A549 (cell line): ENCODE results near the gene SLC48A1. TPM values are rescaled to one million over a fixed set of nuclear protein-coding genes. Genes with fewer than 3 reads are reported as not detected.

ENCODE experiments used
- ATAC-seq, 2 experiments: fragments of 200-7000 bp in 1 of 2; fragments of >200 bp in 1 of 2; cut with Nextera tagmentation in 1 of 2; cut with Tn5 transposase in 1 of 2; 3 replicates each; pipeline versions ENCODE4 v1.8.0 to v1.9.1; 2018 to 2020; ENCODE audit warnings: mild to moderate bottlenecking in 1 of 2, moderate library complexity in 1 of 2
- CTCF ChIA-PET: fragments of 300-600 bp; sonication (Branson Sonifier 250); formaldehyde crosslinking; extraction: SDS; loops from one replicate; lab custom pipeline; 2021; ENCODE audit warnings: antibody characterized with exemption, inconsistent platforms; lab: Yijun Ruan, JAX
- POLR2A ChIA-PET: fragments of 350-600 bp; formaldehyde crosslinking; extraction: SDS; loops from one replicate; lab custom pipeline; 2021; ENCODE audit warnings: antibody characterized with exemption, inconsistent platforms; lab: Yijun Ruan, JAX
- DNase-seq, 2 experiments: peaks; one replicate each; pipeline versions ENCODE4 v3.0.0 to v3.0.0-alpha.2; 2011 to 2016; ENCODE audit warnings: low read depth in 1 of 2, low spot score in 1 of 2
- FAIRE-seq: peaks from 2 replicates; lab custom pipeline; 2011; peaks lifted over from hg19 to GRCh38; lab: Jason Lieb, UNC
- H3K27ac ChIP-seq, 2 experiments: fragments of >200 bp; sonication (Bioruptor Twin); formaldehyde crosslinking; 3 replicates each; pipeline ENCODE4 v1.5.1; 2016 to 2017
- H3K4me1 ChIP-seq: fragments of >200 bp; sonication (Bioruptor Twin); formaldehyde crosslinking; 3 replicates; pipeline ENCODE4 v1.6.1; 2016
- H3K4me2 ChIP-seq: fragments of >200 bp; sonication (Bioruptor Twin); formaldehyde crosslinking; 3 replicates; pipeline ENCODE4 v1.6.1; 2016
- H3K4me3 ChIP-seq: fragments of >200 bp; sonication (Bioruptor Twin); formaldehyde crosslinking; 3 replicates; pipeline ENCODE4 v1.5.1; 2016
- H3K9me3 ChIP-seq: fragments of >200 bp; sonication (Bioruptor Twin); formaldehyde crosslinking; 3 replicates; pipeline ENCODE4 v1.6.1; 2016
- BCL3 ChIP-seq: fragments of >200 bp; sonication (Bioruptor Twin); formaldehyde crosslinking; IDR thresholded peaks from 3 replicates; pipeline ENCODE4 v1.6.1; 2016
- BHLHE40 ChIP-seq: IDR thresholded peaks from 2 replicates; pipeline ENCODE4 v1.6.1; 2012; ENCODE audit warnings: low read depth, low read length, inconsistent platforms
- CBX2 ChIP-seq: fragments of 200-600 bp; sonication (generic); IDR thresholded peaks from 2 replicates; pipeline ENCODE4 v1.6.1; 2016; ENCODE audit warnings: low read depth, mild to moderate bottlenecking, borderline replicate concordance
- CTCF ChIP-seq: fragments of >200 bp; sonication (Bioruptor Twin); formaldehyde crosslinking; IDR thresholded peaks from 3 replicates; pipeline ENCODE4 v1.5.1; 2016
- ESRRA ChIP-seq: fragments of 150-350 bp; IDR thresholded peaks from 2 replicates; pipeline ENCODE4 v1.6.1; 2014; ENCODE audit warnings: mild to moderate bottlenecking, low read length, borderline replicate concordance
- HES2 ChIP-seq: fragments of >200 bp; sonication (Bioruptor Twin); formaldehyde crosslinking; IDR thresholded peaks from 2 replicates; pipeline ENCODE4 v1.6.1; 2016
- HOXA7 ChIP-seq: fragments of 250-450 bp; sonication (Bioruptor Pico); IDR thresholded peaks from 2 replicates; pipeline ENCODE4 v1.5.0; 2020; ENCODE audit warnings: mild to moderate bottlenecking, moderate library complexity
- MAFK ChIP-seq: fragments of 450-650 bp; IDR thresholded peaks from 2 replicates; pipeline ENCODE4 v1.6.1; 2014; ENCODE audit not compliant: partially characterized antibody
- MYC ChIP-seq: IDR thresholded peaks from 2 replicates; pipeline ENCODE4 v1.6.1; 2012; ENCODE audit warnings: mild to moderate bottlenecking, inconsistent platforms, low read length, improper control_type of control experiment, borderline replicate concordance
- RAD21 ChIP-seq, 2 experiments: fragments of >200 bp in 1 of 2; sonication (Bioruptor Twin) in 1 of 2; formaldehyde crosslinking in 1 of 2; IDR thresholded peaks in 1 of 2; conservative IDR thresholded peaks in 1 of 2; 2 replicates in 1 of 2; 3 replicates in 1 of 2; pipeline ENCODE4 v1.6.1; 2012 to 2018; ENCODE audit warnings: inconsistent platforms in 1 of 2
- RCOR1 ChIP-seq: fragments of 150-350 bp; IDR thresholded peaks from 2 replicates; pipeline ENCODE4 v1.6.1; 2014; ENCODE audit warnings: antibody characterized with exemption, low read length, low read depth
- SMC3 ChIP-seq: fragments of >200 bp; sonication (Bioruptor Twin); formaldehyde crosslinking; IDR thresholded peaks from 3 replicates; pipeline ENCODE4 v1.6.1; 2018; ENCODE audit warnings: inconsistent platforms
- TP53 ChIP-seq: fragments of 250-450 bp; sonication (Bioruptor Pico); IDR thresholded peaks from 2 replicates; pipeline ENCODE4 v1.5.0; 2021; ENCODE audit warnings: mild to moderate bottlenecking, moderate library complexity
- USF2 ChIP-seq: fragments of 450-650 bp; IDR thresholded peaks from 2 replicates; pipeline ENCODE4 v1.6.1; 2014; ENCODE audit warnings: antibody characterized with exemption
- WGBS: methylation state at CpG from one replicate; pipeline ENCODE4 v1.1.6; 2017; ENCODE audit errors: missing lambda C conversion rate; 5-methylcytosine and 5-hydroxymethylcytosine counted together
- polyA plus RNA-seq, 4 experiments: library from polyadenylated mRNA; depleted of rRNA in 3 of 4; stranded (reverse); fragments of >200 nt; fragmentation: RNase III in 1 of 4; extraction: RNeasy Plus Mini Kit Qiagen cat#74134 plus additional on column Dnase treatment in 1 of 4; gene quantifications; 2 replicates in 3 of 4; 3 replicates in 1 of 4; pipeline ENCODE4 v1.2.3, GENCODE V29; 2011 to 2017

Gene SLC48A1
- polyA plus RNA-seq, 2 of the 4 experiments (the other 2 are of a cell fraction): 25.1 to 32.6 TPM

DNA sequence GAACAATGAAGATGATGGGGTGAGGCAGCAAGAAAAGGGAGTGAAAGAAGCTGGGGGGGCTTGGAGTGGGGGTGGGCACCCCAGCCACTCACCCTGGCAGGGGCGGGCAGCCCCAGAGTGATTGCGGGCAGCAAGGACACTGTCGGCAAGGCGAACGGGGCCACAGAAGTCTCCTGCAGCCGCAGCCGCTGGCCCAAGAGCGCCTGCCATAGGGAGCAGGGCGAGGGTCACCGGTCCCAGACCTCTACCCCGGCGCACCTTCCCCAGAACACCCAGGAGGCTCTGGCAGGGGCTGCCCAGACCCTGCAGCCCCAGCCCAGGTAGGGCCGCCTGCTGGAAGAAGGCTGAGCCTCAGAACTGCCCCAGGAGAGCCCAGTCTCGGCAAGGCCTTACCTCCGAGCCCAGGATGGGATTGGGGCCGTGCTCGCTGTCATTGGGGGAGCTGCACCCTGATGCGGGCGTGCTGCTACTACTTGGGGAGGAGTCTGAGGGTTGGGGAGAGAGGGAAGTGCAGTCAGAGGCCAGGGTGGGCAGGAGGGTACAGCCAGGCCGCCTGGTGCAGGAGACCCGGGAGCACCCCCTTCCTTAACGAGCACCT is 22.9 kb downstream of the SLC48A1 start:
- Histone ChIP-seq H3K4me1 (no peaks in the 10 kb centered on the region), H3K4me3 (no peak overlapping the region), H3K27ac (no peak overlapping the region), H3K9me3 (no peaks in the 10 kb centered on the region), H3K4me2 (no peak overlapping the region)
- ATAC-seq (no peak), FAIRE-seq (no peak), DNase-seq (no peak)
- WGBS: 90% methylated on average over 22 of the region's 22 CpGs
- POLR2A ChIA-PET: no interaction called here
- TF ChIP-seq ESRRA (no peak), MYC (no peak), USF2 (no peak), CTCF (no peak), MAFK (no peak), CBX2 (no peak), HOXA7 (CRISPR knock-in tag) (no peak)
- CTCF ChIA-PET: interaction anchor here (1.2 to 59.0 kb wide), 8 partner anchors 8 to 153 kb away, joined by 3 to 1532 read pairs (median 17); partner anchors contain the start of genes ENDOU and RAPGEF3

DNA sequence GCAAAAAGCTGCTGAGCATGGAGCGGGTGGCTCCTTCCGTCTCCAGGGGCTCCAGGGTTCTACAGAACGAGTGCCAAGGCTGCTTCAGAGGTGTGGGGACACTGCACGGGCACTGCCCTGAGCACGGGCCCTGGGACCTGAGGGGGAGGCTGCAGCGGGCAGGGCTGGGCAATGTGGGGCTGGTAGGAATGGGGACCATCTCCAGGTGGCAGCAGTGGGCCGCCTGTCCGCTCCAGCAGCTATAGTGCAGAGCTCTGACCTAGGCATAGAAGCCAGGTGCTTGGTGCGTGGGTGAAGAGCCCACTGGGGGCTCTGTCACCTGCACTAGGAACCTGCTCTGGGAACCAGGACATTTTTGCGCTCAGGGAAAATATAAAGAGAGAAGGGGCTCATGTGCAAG is 24.4 kb downstream of the SLC48A1 start:
- FAIRE-seq (no peak), ATAC-seq (peak; percentile 55 to 79), DNase-seq (peak in 1 of 2 experiments; percentile 55)
- H3K4me3 ChIP-seq: no peak overlapping the region
- CTCF ChIA-PET: interaction anchor here (0.6 to 59.0 kb wide), 19 partner anchors 10 to 403 kb away, joined by 3 to 1532 read pairs (median 9); partner anchors contain the start of genes ENDOU, RAPGEF3 and SLC48A1
- WGBS: 79% methylated on average over 10 of the region's 10 CpGs
- no peak overlapping the region for H3K4me2 ChIP-seq
- POLR2A ChIA-PET: interaction anchor here (1.0 to 1.2 kb wide), 2 partner anchors 40 to 42 kb away, joined by 3 to 6 read pairs; no protein-coding TSS in a partner anchor
- H3K27ac ChIP-seq: no peak overlapping the region
- H3K4me1 ChIP-seq: peaks cover 7% of the 10 kb centered on the region; the same call in 2 of the 3 replicates
- no peaks in the 10 kb centered on the region for H3K9me3 ChIP-seq
- no peak for TF ChIP-seq BCL3
- TF ChIP-seq TP53 (CRISPR knock-in tag): no peak
- TF ChIP-seq CTCF: peak; percentile 43
- TF ChIP-seq SMC3: peak; percentile 80
- TF ChIP-seq HES2: no peak
- TF ChIP-seq RAD21 (conservative IDR thresholded peaks at IDR 0.05 in 1 of 2, IDR thresholded peaks at IDR 0.05 in 1 of 2): peak; percentile 71 to 77

DNA sequence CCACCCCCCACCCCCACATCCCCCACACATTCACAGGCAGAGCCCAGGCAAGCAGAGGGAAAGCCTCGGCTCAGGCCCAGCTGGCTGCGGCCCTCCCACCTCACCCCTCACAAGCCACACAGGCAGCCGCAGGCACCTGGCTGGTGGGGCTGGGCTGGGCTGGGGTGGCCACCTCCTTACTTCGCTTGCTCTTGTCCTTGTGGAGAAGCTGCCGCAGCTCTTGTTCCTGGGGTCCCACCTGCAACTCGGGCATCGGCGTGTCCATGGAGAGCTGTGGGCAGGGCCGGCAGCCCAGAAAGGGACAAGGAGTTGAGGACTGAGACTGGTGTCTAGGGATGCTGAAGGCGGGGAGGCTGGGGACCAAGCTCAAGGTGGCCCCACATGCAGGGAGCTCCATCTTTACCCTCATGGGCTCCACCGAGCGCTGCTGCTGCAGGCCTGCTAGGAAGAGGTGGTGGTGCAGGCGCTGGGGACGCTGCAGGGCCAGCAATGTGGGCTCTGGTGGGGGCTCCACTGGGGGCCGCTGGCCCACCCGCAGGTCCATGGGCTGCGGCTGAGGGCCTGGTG is 25.4 kb downstream of the SLC48A1 start:
- whole genome bisulfite sequencing: 91% methylated on average over 13 of the region's 17 CpGs
- CTCF ChIA-PET: interaction anchor here (0.6 to 59.0 kb wide), 13 partner anchors 11 to 853 kb away, joined by 3 to 1532 read pairs (median 10); partner anchors contain the start of genes ENDOU and RAPGEF3
- no peak for FAIRE-seq

More for the DNA sequence above, 25.4 kb downstream of the SLC48A1 start:
- Histone ChIP-seq H3K4me2 (no peak overlapping the region), H3K4me3 (no peak overlapping the region), H3K9me3 (no peaks in the 10 kb centered on the region), H3K27ac (no peak overlapping the region), H3K4me1 (peaks cover 12% of the 10 kb centered on the region; the same call in 2 of the 3 replicates)
- POLR2A ChIA-PET: no interaction called here
- TF ChIP-seq BHLHE40 (no peak), RCOR1 (no peak)
- DNase-seq (no peak), ATAC-seq (no peak; a peak in 1 of 6 replicates)
